ENCODE measurements around the gene TP73.

TP73 gene

DNA sequence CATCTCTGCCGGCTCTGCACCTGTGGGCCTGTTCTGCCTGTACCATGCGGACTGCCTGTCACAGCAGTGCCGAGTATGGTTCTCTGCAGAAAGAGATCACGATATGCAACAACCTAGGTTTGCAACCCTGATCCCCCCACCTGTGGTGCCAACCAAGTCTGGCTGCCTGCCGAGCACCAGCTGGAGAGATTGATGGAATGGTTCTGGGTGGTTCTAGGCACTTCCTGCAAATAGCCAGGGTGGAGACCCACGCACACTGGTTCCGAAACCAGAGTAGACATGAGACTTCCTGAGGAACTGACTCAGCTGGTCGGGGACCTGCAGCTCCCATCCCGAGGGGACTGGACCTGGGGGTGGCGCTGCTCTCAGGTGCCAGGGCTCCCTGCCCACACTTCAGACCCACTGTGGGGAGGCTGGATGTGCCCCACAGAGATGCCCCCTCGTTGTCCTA is 22.1 kb upstream of the TP73 start:
- Histone ChIP-seq H3K9ac (no peak overlapping the region), H3K79me2 (ENCODE audit: insufficient read depth, low read depth) (no peaks in the 10 kb centered on the region), H3K27me3 (ENCODE audit: insufficient read depth, low read depth) (no peaks in the 10 kb centered on the region), H3K4me2 (no peak overlapping the region), H2AFZ (ENCODE audit: low read depth) (no peak overlapping the region), H3K4me3 (IDR thresholded peaks at IDR 0.05; ENCODE audit: insufficient read depth, low read depth, low read length) (no peak overlapping the region), H3K36me3 (ENCODE audit: insufficient read depth) (no peaks in the 10 kb centered on the region), H3K27ac (no peak overlapping the region), H4K20me1 (ENCODE audit: insufficient read depth) (no peaks in the 10 kb centered on the region), H3K4me1 (ENCODE audit: low read depth, poor library complexity, severe bottlenecking) (no peaks in the 10 kb centered on the region)
- TF ChIP-seq, protein P1, sequence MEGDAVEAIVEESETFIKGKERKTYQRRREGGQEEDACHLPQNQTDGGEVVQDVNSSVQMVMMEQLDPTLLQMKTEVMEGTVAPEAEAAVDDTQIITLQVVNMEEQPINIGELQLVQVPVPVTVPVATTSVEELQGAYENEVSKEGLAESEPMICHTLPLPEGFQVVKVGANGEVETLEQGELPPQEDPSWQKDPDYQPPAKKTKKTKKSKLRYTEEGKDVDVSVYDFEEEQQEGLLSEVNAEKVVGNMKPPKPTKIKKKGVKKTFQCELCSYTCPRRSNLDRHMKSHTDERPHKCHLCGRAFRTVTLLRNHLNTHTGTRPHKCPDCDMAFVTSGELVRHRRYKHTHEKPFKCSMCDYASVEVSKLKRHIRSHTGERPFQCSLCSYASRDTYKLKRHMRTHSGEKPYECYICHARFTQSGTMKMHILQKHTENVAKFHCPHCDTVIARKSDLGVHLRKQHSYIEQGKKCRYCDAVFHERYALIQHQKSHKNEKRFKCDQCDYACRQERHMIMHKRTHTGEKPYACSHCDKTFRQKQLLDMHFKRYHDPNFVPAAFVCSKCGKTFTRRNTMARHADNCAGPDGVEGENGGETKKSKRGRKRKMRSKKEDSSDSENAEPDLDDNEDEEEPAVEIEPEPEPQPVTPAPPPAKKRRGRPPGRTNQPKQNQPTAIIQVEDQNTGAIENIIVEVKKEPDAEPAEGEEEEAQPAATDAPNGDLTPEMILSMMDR (conservative IDR thresholded peaks at IDR 0.05; ENCODE audit: low read depth, low read length) = no peak

DNA sequence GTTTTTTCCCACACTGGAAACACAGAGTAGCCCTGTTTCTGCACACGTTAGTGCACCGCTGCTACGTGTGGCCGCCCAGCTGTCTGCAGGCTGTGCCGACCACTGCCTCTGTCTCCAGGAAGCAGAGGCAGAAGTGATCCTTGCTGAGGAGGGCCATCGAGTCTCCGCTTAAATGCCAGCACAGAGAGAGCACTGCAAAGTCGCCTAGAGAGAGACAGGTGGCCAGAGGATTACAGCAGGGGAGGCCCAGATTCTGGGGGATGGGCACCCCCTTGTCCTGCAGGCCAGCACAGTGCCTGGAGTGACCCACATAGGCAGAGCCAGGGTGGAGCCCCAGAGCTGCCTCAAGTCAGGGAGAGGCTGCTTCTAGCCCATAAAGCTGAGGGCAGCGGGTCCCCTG is 21.4 kb upstream of the TP73 start:
- H3K36me3 ChIP-seq (ENCODE audit: insufficient read depth) = no peaks in the 10 kb centered on the region
- H4K20me1 ChIP-seq (ENCODE audit: insufficient read depth) = no peaks in the 10 kb centered on the region
- no peak overlapping the region for H2AFZ ChIP-seq (ENCODE audit: low read depth)
- no peaks in the 10 kb centered on the region for H3K27me3 ChIP-seq (ENCODE audit: insufficient read depth, low read depth)
- no peak overlapping the region for H3K27ac ChIP-seq
- TF ChIP-seq, protein P1 (conservative IDR thresholded peaks at IDR 0.05; ENCODE audit: low read depth, low read length) = no peak
- H3K9ac ChIP-seq = no peak overlapping the region
- H3K4me3 ChIP-seq (IDR thresholded peaks at IDR 0.05; ENCODE audit: insufficient read depth, low read depth, low read length) = no peak overlapping the region
- no peak overlapping the region for H3K4me2 ChIP-seq
- H3K79me2 ChIP-seq (ENCODE audit: insufficient read depth, low read depth) = no peaks in the 10 kb centered on the region
- H3K4me1 ChIP-seq (ENCODE audit: low read depth, poor library complexity, severe bottlenecking) = no peaks in the 10 kb centered on the region

DNA sequence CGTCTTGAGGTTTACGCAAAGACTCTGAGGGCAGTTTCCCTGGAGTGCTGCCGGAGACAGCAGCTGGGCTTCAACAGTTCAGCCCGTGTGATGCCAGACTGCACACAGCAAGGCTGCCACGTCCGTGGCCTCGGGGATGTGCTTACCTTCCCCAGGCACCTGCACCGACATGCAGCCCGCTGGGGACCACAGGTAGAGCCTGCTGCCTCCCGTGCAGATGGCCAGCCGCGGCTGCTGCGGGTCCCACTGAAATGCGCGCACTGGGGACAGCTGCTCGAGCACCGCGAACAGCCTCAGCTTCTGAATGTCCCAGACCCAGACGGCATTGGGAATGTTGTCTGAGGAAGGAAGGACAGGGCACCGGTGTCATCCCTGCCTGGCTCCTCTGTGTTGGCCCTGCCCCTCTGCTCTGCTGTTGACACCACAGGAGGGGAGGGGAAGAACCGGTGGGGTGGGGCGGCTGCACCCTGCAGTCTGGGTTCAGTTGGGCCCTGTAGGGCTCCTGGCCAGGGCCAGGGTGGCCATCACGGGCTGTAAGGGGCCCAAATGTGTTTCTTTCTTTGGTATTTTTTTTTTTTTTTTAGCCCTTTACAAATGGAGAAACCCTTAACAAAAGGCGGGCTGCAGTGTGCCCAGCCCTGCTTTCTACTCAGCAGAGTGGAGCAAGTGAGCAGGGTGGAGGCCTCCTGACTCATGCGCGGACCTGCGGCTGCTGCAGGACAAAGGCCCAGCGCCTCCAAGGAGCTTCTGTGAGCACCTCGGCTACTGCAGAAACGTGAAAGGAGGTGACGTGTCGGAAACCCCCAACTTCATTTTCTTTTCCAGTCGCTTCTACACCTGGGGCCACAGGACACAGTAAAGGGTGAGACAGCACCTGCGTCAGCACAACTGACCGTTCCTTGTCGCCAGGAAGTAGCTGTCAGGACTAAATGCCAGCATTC is 20.7 kb upstream of the TP73 start:
- Histone ChIP-seq H3K4me2 (no peak overlapping the region), H3K36me3 (ENCODE audit: insufficient read depth) (no peaks in the 10 kb centered on the region), H3K27me3 (ENCODE audit: insufficient read depth, low read depth) (no peaks in the 10 kb centered on the region), H3K4me3 (IDR thresholded peaks at IDR 0.05; ENCODE audit: insufficient read depth, low read depth, low read length) (no peak overlapping the region), H3K9ac (no peak overlapping the region), H2AFZ (ENCODE audit: low read depth) (no peak overlapping the region), H3K27ac (no peak overlapping the region), H4K20me1 (ENCODE audit: insufficient read depth) (no peaks in the 10 kb centered on the region), H3K4me1 (ENCODE audit: low read depth, poor library complexity, severe bottlenecking) (no peaks in the 10 kb centered on the region), H3K79me2 (ENCODE audit: insufficient read depth, low read depth) (no peaks in the 10 kb centered on the region)
- TF ChIP-seq, protein P1 (conservative IDR thresholded peaks at IDR 0.05; ENCODE audit: low read depth, low read length) = no peak

DNA sequence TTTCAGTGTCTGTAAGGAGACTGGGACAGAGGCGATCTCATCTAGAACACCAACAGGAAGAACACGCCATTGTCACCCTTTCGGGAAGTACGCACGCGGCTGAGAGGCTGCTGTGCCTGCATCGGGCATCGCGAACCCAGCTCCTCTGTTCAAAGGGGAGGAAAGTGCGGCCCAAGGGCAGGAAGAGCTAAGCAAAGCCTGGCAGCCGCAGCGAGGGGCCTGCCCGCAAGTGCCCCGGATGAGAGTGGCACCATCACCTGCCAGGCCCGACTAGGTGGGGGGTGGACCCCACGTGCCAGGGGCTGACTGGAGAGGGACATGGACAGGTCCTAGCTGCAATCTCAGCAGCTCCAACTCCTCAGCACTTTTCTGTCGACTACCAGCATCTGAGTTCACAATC is 20.0 kb upstream of the TP73 start:
- no peaks in the 10 kb centered on the region for H3K4me1 ChIP-seq (ENCODE audit: low read depth, poor library complexity, severe bottlenecking)
- no peaks in the 10 kb centered on the region for H3K79me2 ChIP-seq (ENCODE audit: insufficient read depth, low read depth)
- no peaks in the 10 kb centered on the region for H3K27me3 ChIP-seq (ENCODE audit: insufficient read depth, low read depth)
- H3K4me3 ChIP-seq (IDR thresholded peaks at IDR 0.05; ENCODE audit: insufficient read depth, low read depth, low read length) = no peak overlapping the region
- no peaks in the 10 kb centered on the region for H3K36me3 ChIP-seq (ENCODE audit: insufficient read depth)
- no peaks in the 10 kb centered on the region for H4K20me1 ChIP-seq (ENCODE audit: insufficient read depth)
- no peak overlapping the region for H3K9ac ChIP-seq
- no peak overlapping the region for H2AFZ ChIP-seq (ENCODE audit: low read depth)
- H3K27ac ChIP-seq = no peak overlapping the region
- TF ChIP-seq, protein P1 (conservative IDR thresholded peaks at IDR 0.05; ENCODE audit: low read depth, low read length) = no peak
- no peak overlapping the region for H3K4me2 ChIP-seq

Data from KMS-11 (cell line).